Lung (tissue), 12 donors: Measurements from ENCODE around the gene SHB. TPM values are rescaled to one million over a fixed set of nuclear protein-coding genes. Genes with fewer than 3 reads are reported as not detected.

ENCODE experiments used
- ATAC-seq: fragments of 200-7000 bp; cut with Tn5 transposase; one replicate; pipeline ENCODE4 v1.9.1; 2020; ENCODE audit warnings: moderate number of reproducible peaks; ENCODE audit not compliant: insufficient read depth, low FRiP score
- DNase-seq, 3 donors: peaks; one replicate each; pipeline ENCODE4 v3.0.0-alpha.2; 2013 to 2017
- H3K27ac ChIP-seq, 2 donors: one replicate each; pipeline ENCODE4 v1.5.1; 2013; ENCODE audit warnings: mild to moderate bottlenecking in 2 of 2, moderate library complexity in 2 of 2, control low read depth in 1 of 2, inconsistent platforms in 1 of 2, low read depth in 1 of 2, low read length in 1 of 2
- H3K27me3 ChIP-seq, 3 donors: one replicate each; pipeline ENCODE4 v1.5.1; 2013; ENCODE audit warnings: low read length in 2 of 3; ENCODE audit not compliant: control insufficient read depth in 3 of 3, insufficient read depth in 3 of 3
- H3K36me3 ChIP-seq, 4 donors: one replicate each; pipeline ENCODE4 v1.5.1; 2013; ENCODE audit warnings: low read length in 4 of 4, mild to moderate bottlenecking in 1 of 4, moderate library complexity in 1 of 4; ENCODE audit not compliant: control insufficient read depth in 4 of 4, insufficient read depth in 4 of 4
- H3K4me1 ChIP-seq, 5 donors: one replicate each; pipeline ENCODE4 v1.5.1; 2013; ENCODE audit warnings: low read length in 5 of 5, mild to moderate bottlenecking in 2 of 5, moderate library complexity in 1 of 5; ENCODE audit not compliant: control insufficient read depth in 5 of 5, insufficient read depth in 5 of 5
- H3K4me3 ChIP-seq: one replicate; pipeline ENCODE4 v1.5.1; 2013; ENCODE audit warnings: mild to moderate bottlenecking, control low read depth, moderate library complexity
- H3K9ac ChIP-seq, 2 donors: one replicate each; pipeline ENCODE4 v1.5.1; 2013; ENCODE audit warnings: low read length in 2 of 2, control low read depth in 1 of 2; ENCODE audit not compliant: insufficient read depth in 1 of 2
- H3K9me3 ChIP-seq, 4 donors: one replicate each; pipeline ENCODE4 v1.5.1; 2013; ENCODE audit warnings: low read length in 3 of 4, mild to moderate bottlenecking in 1 of 4, moderate library complexity in 1 of 4; ENCODE audit not compliant: control insufficient read depth in 4 of 4, insufficient read depth in 3 of 4
- WGBS, 2 donors: extraction: QIAGEN DNeasy Blood & Tissue Kit; methylation state at CpG; one replicate each; pipeline ENCODE4 v1.1.7; 2013; 5-methylcytosine and 5-hydroxymethylcytosine counted together
- polyA plus RNA-seq, 2 donors: library from polyadenylated mRNA; stranded (reverse); fragments of 200-250 nt; gene quantifications; one replicate each; pipeline ENCODE4 v1.2.1, GENCODE V29; 2013
- total RNA-seq, 2 donors: library from RNA; depleted of rRNA in 1 of 2; stranded (reverse); fragments of >200 nt in 1 of 2; gene quantifications; one replicate each; pipeline ENCODE4 v1.2.1, GENCODE V29; 2014 to 2021
- TF ChIP-seq, protein P1 (sequence below): IDR thresholded peaks from 2 replicates; pipeline ENCODE4 v1.5.1; 2012; ENCODE audit warnings: mild to moderate bottlenecking; ENCODE audit errors: control extremely low read depth, extremely low read depth
- donor health status: control.
- donor health status: control.
- donor health status: Bipolar disorder and iron deficiency.
- donor health status: healthy.
- donor health status: DM: yes; HTN: yes; CAD: no.

Gene SHB
- total and polyA plus RNA-seq, 4 donors: 10.8 to 32.3 (median 14.4) TPM

GRCh38 chr9:38039090-38039906 is 29.7 kb downstream of the SHB start:
- Histone ChIP-seq H3K4me1 (peaks cover 0 to 45% (median 25%) of the 10 kb centered on the region in 5 donors), H3K27me3 (no peaks in the 10 kb centered on the region), H3K9me3 (no peaks in the 10 kb centered on the region), H3K36me3 (no peaks in the 10 kb centered on the region), H3K4me3 (no peak overlapping the region), H3K27ac (peak overlapping the region in 1 of 2 donors; percentile 52), H3K9ac (no peak overlapping the region)
- WGBS, 2 donors: 53 to 56% methylated on average over 16 of the region's 16 CpGs
- TF ChIP-seq, protein P1, sequence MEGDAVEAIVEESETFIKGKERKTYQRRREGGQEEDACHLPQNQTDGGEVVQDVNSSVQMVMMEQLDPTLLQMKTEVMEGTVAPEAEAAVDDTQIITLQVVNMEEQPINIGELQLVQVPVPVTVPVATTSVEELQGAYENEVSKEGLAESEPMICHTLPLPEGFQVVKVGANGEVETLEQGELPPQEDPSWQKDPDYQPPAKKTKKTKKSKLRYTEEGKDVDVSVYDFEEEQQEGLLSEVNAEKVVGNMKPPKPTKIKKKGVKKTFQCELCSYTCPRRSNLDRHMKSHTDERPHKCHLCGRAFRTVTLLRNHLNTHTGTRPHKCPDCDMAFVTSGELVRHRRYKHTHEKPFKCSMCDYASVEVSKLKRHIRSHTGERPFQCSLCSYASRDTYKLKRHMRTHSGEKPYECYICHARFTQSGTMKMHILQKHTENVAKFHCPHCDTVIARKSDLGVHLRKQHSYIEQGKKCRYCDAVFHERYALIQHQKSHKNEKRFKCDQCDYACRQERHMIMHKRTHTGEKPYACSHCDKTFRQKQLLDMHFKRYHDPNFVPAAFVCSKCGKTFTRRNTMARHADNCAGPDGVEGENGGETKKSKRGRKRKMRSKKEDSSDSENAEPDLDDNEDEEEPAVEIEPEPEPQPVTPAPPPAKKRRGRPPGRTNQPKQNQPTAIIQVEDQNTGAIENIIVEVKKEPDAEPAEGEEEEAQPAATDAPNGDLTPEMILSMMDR: no peak
- DNase-seq (no peak), ATAC-seq (no peak)

DNA sequence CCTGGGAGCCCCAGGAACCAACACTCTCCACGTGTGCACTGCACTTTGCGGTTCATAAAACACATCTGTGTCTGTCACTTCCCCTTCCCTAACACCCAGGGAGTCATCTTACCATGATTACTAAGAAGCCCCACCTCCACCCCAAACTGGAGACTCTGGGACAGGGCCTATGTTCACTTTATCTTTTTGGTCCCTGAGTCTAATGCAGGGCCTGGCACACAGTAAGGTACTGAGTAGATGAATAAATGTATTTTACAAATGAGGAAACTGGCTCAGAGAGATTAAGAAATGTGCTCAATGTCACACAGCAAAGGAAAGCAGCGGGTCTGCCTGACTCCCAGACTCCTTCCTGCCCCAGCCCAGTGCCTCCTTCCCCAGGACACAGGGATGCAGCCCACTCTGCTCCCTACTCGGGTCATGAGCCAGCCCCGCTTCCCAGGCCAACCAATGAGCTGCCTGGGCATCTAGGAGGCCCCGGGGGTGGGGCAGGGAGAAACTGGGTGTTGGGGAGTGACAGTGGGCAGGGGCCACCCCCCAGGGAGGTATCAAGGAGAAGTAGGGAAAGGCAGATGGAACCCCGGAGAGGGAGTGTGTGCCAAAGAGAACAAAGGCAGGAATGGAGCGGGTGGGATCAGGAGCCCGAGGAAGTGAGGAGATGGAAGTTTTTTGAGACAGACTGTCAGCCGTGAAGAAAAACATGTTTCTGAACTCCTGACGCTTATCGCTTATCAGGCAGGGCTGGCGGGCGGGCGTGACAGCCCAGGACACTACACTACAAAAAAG is 30.5 kb downstream of the SHB start:
- no peak overlapping the region for H3K4me3 ChIP-seq

GRCh38 chr9:38037981-38038306 is 31.1 kb downstream of the SHB start:
- Histone ChIP-seq H3K9me3 (no peaks in the 10 kb centered on the region), H3K36me3 (no peaks in the 10 kb centered on the region), H3K27ac (no peak overlapping the region), H3K9ac (no peak overlapping the region), H3K4me1 (peaks cover 0 to 41% (median 25%) of the 10 kb centered on the region in 5 donors), H3K4me3 (no peak overlapping the region), H3K27me3 (no peaks in the 10 kb centered on the region)
- TF ChIP-seq, protein P1: no peak
- DNase-seq (no peak), ATAC-seq (no peak)
- WGBS, 2 donors: 92 to 93% methylated on average over 5 of the region's 5 CpGs

More for the DNA sequence above, 30.5 kb downstream of the SHB start:
- TF ChIP-seq, protein P1: no peak
- ATAC-seq: no peak
- peak in 2 of 3 donors; percentile 30 to 38 for DNase-seq
- WGBS, 2 donors: 59 to 67% methylated on average over 15 of the region's 15 CpGs
- Histone ChIP-seq H3K27ac (peak overlapping the region in 1 of 2 donors; percentile 52), H3K36me3 (no peaks in the 10 kb centered on the region), H3K4me1 (peaks cover 0 to 43% (median 25%) of the 10 kb centered on the region in 5 donors), H3K9me3 (no peaks in the 10 kb centered on the region), H3K27me3 (no peaks in the 10 kb centered on the region), H3K9ac (no peak overlapping the region)
